Hepatocyte (in vitro differentiated cells): ENCODE results near the gene ADRM1.

Experiments used
- CTCF ChIP-seq: fragments of 200-600 bp; sonication (generic); IDR thresholded peaks from 2 replicates; pipeline ENCODE4 v1.5.1; 2016; ENCODE audit warnings: antibody characterized with exemption, mild to moderate bottlenecking; ENCODE audit not compliant: poor library complexity
- EZH2 ChIP-seq: fragments of 200-600 bp; sonication (generic); IDR thresholded peaks from 2 replicates; pipeline ENCODE4 v1.6.1; 2016; ENCODE audit warnings: antibody characterized with exemption, mild to moderate bottlenecking, borderline replicate concordance
- EZH2phosphoT487 ChIP-seq: fragments of 200-600 bp; sonication (generic); IDR thresholded peaks from one replicate; pipeline ENCODE4 v1.6.1; 2018; ENCODE audit warnings: antibody characterized with exemption, mild to moderate bottlenecking, low read depth, moderate library complexity; ENCODE audit not compliant: unreplicated experiment, severe bottlenecking

DNA sequence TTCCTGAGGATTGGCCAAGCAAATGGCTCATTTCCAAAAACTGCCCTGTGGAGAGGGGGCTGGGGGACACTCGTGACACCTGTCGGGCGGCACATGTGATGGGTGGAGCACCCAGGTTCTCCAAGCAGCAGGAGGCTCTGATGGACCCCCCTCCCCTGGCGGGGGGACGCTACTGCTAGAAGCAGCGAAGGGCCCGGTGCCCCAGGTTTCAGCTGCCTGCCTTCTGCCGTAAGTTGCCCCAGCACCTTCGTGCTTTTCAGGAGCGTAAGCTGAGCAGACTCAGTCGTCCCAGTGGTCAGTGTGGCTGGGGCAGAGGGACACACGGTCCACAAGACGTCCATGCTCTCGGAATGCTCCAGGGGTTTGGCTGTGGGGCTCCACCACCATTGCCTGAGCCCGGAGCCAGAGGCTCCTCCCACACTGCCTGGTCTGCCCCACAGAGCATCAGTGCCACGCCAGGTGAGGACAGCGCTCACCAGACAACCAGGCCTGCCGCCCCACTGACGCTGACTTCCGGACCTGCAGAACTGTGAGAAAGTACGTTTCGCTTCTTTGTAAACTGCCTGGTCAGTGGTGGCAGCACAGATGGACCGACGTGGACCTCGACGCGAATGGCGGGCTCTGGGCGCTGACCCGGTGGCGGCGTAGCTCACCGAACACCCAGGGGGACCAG, 4.1 kb upstream of the ADRM1 start:
- TF ChIP-seq EZH2, result no peak
- no peak for TF ChIP-seq CTCF
- TF ChIP-seq EZH2phosphoT487, result no peak
